SK-N-SH treated with all-trans-retinoic acid at 6 μM for 48 hours (cell line): ENCODE measurements around the gene CDK5RAP2.

Experiments used
- ATAC-seq: fragments of 200-7000 bp; cut with Tn5 transposase; 3 replicates; pipeline ENCODE4 v1.9.1; 2020; ENCODE audit warnings: mild to moderate bottlenecking, moderate library complexity
- ARNTL ChIP-seq: fragments of 450-650 bp; formaldehyde crosslinking; IDR thresholded peaks from 2 replicates; pipeline ENCODE4 v1.5.0; 2020; ENCODE audit warnings: low read depth, mild to moderate bottlenecking, moderate library complexity, borderline replicate concordance
- BACH2 ChIP-seq: fragments of 250-450 bp; sonication (Bioruptor Pico); IDR thresholded peaks from 2 replicates; pipeline ENCODE4 v1.9.0; 2021; ENCODE audit warnings: mild to moderate bottlenecking, borderline replicate concordance
- ESRRG ChIP-seq: fragments of 250-450 bp; sonication (Bioruptor Pico); IDR thresholded peaks from 2 replicates; pipeline ENCODE4 v1.6.1; 2021; ENCODE audit warnings: mild to moderate bottlenecking
- GLIS3 ChIP-seq: fragments of 250-450 bp; sonication (Bioruptor Pico); IDR thresholded peaks from 2 replicates; pipeline ENCODE4 v1.5.0; 2020; ENCODE audit warnings: mild to moderate bottlenecking, moderate library complexity
- ISL1 ChIP-seq: fragments of 250-450 bp; sonication (Bioruptor Pico); IDR thresholded peaks from 2 replicates; pipeline ENCODE4 v2.1.2; 2022; ENCODE audit warnings: mild to moderate bottlenecking, moderate library complexity
- OSR1 ChIP-seq: fragments of 250-450 bp; sonication (Bioruptor Pico); IDR thresholded peaks from 2 replicates; pipeline ENCODE4 v1.8.0; 2022; ENCODE audit warnings: moderate library complexity, mild to moderate bottlenecking, inconsistent platforms
- PATZ1 ChIP-seq: fragments of 250-450 bp; sonication (Bioruptor Pico); IDR thresholded peaks from 2 replicates; pipeline ENCODE4 v1.8.0; 2020; ENCODE audit warnings: mild to moderate bottlenecking, moderate library complexity, borderline replicate concordance
- POU6F1 ChIP-seq: fragments of 250-450 bp; sonication (Bioruptor Pico); IDR thresholded peaks from 2 replicates; pipeline ENCODE4 v1.8.0; 2021; ENCODE audit warnings: low read depth, mild to moderate bottlenecking, moderate library complexity, borderline replicate concordance
- PPARA ChIP-seq: fragments of 250-450 bp; sonication (Bioruptor Pico); IDR thresholded peaks from 2 replicates; pipeline ENCODE4 v1.5.0; 2020; ENCODE audit warnings: mild to moderate bottlenecking, borderline replicate concordance
- RARB ChIP-seq: fragments of 250-450 bp; sonication (Bioruptor Pico); IDR thresholded peaks from 2 replicates; pipeline ENCODE4 v1.8.0; 2021; ENCODE audit warnings: mild to moderate bottlenecking, moderate library complexity
- SNAI2 ChIP-seq: fragments of 250-450 bp; sonication (Bioruptor Pico); IDR thresholded peaks from 2 replicates; pipeline ENCODE4 v1.5.0; 2020; ENCODE audit warnings: mild to moderate bottlenecking, moderate library complexity
- TCF4 ChIP-seq: fragments of 250-450 bp; sonication (Bioruptor Pico); IDR thresholded peaks from 2 replicates; pipeline ENCODE4 v1.8.0; 2021; ENCODE audit warnings: mild to moderate bottlenecking, moderate library complexity, borderline replicate concordance
- TSHZ2 ChIP-seq: fragments of 250-450 bp; sonication (Bioruptor Pico); IDR thresholded peaks from 2 replicates; pipeline ENCODE4 v1.5.0; 2020; ENCODE audit warnings: mild to moderate bottlenecking, moderate library complexity
- ZC3H10 ChIP-seq: fragments of 250-450 bp; sonication (Bioruptor Pico); IDR thresholded peaks from 2 replicates; pipeline ENCODE4 v1.5.1; 2021; ENCODE audit warnings: mild to moderate bottlenecking, moderate library complexity
- ZFP3 ChIP-seq: fragments of 250-450 bp; sonication (Bioruptor Pico); IDR thresholded peaks from 2 replicates; pipeline ENCODE4 v1.5.0; 2020; ENCODE audit warnings: mild to moderate bottlenecking, moderate library complexity
- ZFP30 ChIP-seq: fragments of 450-650 bp; formaldehyde crosslinking; IDR thresholded peaks from 2 replicates; pipeline ENCODE4 v1.5.0; 2022; ENCODE audit warnings: mild to moderate bottlenecking, moderate library complexity
- ZNF565 ChIP-seq: fragments of 450-650 bp; formaldehyde crosslinking; conservative IDR thresholded peaks from 2 replicates; pipeline ENCODE4 v1.5.0; 2020; ENCODE audit warnings: low read depth, mild to moderate bottlenecking, moderate library complexity
- ZNF70 ChIP-seq: fragments of 450-650 bp; formaldehyde crosslinking; IDR thresholded peaks from 2 replicates; pipeline ENCODE4 v1.5.0; 2020; ENCODE audit warnings: mild to moderate bottlenecking, moderate library complexity
- ZNF8 ChIP-seq: fragments of 450-650 bp; formaldehyde crosslinking; IDR thresholded peaks from 2 replicates; pipeline ENCODE4 v1.5.0; 2020; ENCODE audit warnings: mild to moderate bottlenecking, moderate library complexity

Gene CDK5RAP2

GRCh38 chr9:120593250-120593954 lies 13.4 kb upstream of the CDK5RAP2 start (continued):
- no peak for TF ChIP-seq PATZ1
- no peak for TF ChIP-seq ZNF70
- TF ChIP-seq GLIS3 (CRISPR knock-in tag): no peak

- TF ChIP-seq PATZ1: no peak
- TF ChIP-seq ZNF70: no peak
- no peak for TF ChIP-seq ISL1 (CRISPR knock-in tag)
- no peak for TF ChIP-seq GLIS3 (CRISPR knock-in tag)
- no peak for TF ChIP-seq POU6F1 (CRISPR knock-in tag)
- TF ChIP-seq PPARA (CRISPR knock-in tag): no peak
- TF ChIP-seq ZC3H10 (CRISPR knock-in tag): no peak
- no peak for TF ChIP-seq TCF4 (CRISPR knock-in tag)
- TF ChIP-seq RARB (CRISPR knock-in tag): no peak
- TF ChIP-seq OSR1 (CRISPR knock-in tag): no peak
- TF ChIP-seq ARNTL (CRISPR knock-in tag): no peak
- no peak for TF ChIP-seq ZFP3 (CRISPR knock-in tag)
- no peak for TF ChIP-seq SNAI2 (CRISPR knock-in tag)
- no peak for ATAC-seq
Observed at GRCh38 chr9:120592210-120592609, 12.2 kb upstream of the CDK5RAP2 start.

- TF ChIP-seq TCF4 (CRISPR knock-in tag) (0 out of 2 replicates have a peak, but pooled peaks have one; percentile 15), OSR1 (CRISPR knock-in tag) (no peak), ZNF8 (CRISPR knock-in tag) (no peak), ESRRG (no peak), PPARA (CRISPR knock-in tag) (no peak), ZNF565 (no peak)
- TF ChIP-seq, all 23 proteins: peak for 1
- ATAC-seq: peak; percentile 24; the same call in 2 of the 3 replicates
Observed at GRCh38 chr9:120587328-120587727, 7.4 kb upstream of the CDK5RAP2 start.

- TF ChIP-seq BACH2 (no peak), ZNF8 (CRISPR knock-in tag) (0 out of 2 replicates have a peak, but pooled peaks have one; percentile 4), TSHZ2 (CRISPR knock-in tag) (no peak), GLIS3 (CRISPR knock-in tag) (no peak), ZFP3 (CRISPR knock-in tag) (no peak), ZFP30 (CRISPR knock-in tag) (no peak)
- peak; percentile 48 for ATAC-seq
Observed at GRCh38 chr9:120583958-120584369, 4.0 kb upstream of the CDK5RAP2 start.
